ENCODE data around the gene TSPAN15. TPM values are rescaled to one million over a fixed set of nuclear protein-coding genes. Genes with fewer than 3 reads are reported as not detected.

The TSPAN15 gene
- total and polyA plus RNA-seq, 2 experiments from 2014 or later: 6.6 to 10.1 TPM

DNA sequence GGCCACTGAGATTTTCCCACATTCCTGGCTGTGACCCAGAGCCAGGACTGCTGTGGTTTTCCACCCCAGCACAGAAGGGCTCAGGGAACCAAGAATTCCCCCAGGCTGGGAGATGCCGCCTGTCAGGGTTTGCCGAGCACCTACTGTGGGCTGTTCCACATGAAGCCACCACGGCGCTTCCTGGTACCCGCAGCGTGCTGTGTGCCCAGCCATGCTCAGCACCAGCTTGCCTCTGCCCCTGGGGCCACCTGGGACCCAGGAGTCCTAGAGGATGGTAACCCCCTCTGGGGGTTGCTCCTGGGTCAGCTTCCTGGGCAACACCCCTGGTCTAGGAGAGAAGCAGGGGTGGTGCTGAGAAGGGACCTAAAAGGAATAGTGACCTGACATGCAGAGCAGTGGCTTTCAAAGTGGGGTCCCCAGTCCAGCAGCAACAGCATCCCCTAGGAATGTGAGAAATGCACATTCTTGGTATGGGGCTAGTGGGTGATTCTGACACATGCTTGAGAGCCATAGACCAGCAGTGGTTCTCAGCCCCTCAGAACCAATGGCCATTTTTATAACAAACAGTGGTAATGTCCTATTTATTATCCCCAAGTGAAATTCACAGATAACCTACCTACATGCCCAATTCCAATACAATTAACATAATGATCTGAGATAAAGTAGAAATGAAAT is 53.4 kb downstream of the TSPAN15 start (continued):
- TF ChIP-seq, protein P1, sequence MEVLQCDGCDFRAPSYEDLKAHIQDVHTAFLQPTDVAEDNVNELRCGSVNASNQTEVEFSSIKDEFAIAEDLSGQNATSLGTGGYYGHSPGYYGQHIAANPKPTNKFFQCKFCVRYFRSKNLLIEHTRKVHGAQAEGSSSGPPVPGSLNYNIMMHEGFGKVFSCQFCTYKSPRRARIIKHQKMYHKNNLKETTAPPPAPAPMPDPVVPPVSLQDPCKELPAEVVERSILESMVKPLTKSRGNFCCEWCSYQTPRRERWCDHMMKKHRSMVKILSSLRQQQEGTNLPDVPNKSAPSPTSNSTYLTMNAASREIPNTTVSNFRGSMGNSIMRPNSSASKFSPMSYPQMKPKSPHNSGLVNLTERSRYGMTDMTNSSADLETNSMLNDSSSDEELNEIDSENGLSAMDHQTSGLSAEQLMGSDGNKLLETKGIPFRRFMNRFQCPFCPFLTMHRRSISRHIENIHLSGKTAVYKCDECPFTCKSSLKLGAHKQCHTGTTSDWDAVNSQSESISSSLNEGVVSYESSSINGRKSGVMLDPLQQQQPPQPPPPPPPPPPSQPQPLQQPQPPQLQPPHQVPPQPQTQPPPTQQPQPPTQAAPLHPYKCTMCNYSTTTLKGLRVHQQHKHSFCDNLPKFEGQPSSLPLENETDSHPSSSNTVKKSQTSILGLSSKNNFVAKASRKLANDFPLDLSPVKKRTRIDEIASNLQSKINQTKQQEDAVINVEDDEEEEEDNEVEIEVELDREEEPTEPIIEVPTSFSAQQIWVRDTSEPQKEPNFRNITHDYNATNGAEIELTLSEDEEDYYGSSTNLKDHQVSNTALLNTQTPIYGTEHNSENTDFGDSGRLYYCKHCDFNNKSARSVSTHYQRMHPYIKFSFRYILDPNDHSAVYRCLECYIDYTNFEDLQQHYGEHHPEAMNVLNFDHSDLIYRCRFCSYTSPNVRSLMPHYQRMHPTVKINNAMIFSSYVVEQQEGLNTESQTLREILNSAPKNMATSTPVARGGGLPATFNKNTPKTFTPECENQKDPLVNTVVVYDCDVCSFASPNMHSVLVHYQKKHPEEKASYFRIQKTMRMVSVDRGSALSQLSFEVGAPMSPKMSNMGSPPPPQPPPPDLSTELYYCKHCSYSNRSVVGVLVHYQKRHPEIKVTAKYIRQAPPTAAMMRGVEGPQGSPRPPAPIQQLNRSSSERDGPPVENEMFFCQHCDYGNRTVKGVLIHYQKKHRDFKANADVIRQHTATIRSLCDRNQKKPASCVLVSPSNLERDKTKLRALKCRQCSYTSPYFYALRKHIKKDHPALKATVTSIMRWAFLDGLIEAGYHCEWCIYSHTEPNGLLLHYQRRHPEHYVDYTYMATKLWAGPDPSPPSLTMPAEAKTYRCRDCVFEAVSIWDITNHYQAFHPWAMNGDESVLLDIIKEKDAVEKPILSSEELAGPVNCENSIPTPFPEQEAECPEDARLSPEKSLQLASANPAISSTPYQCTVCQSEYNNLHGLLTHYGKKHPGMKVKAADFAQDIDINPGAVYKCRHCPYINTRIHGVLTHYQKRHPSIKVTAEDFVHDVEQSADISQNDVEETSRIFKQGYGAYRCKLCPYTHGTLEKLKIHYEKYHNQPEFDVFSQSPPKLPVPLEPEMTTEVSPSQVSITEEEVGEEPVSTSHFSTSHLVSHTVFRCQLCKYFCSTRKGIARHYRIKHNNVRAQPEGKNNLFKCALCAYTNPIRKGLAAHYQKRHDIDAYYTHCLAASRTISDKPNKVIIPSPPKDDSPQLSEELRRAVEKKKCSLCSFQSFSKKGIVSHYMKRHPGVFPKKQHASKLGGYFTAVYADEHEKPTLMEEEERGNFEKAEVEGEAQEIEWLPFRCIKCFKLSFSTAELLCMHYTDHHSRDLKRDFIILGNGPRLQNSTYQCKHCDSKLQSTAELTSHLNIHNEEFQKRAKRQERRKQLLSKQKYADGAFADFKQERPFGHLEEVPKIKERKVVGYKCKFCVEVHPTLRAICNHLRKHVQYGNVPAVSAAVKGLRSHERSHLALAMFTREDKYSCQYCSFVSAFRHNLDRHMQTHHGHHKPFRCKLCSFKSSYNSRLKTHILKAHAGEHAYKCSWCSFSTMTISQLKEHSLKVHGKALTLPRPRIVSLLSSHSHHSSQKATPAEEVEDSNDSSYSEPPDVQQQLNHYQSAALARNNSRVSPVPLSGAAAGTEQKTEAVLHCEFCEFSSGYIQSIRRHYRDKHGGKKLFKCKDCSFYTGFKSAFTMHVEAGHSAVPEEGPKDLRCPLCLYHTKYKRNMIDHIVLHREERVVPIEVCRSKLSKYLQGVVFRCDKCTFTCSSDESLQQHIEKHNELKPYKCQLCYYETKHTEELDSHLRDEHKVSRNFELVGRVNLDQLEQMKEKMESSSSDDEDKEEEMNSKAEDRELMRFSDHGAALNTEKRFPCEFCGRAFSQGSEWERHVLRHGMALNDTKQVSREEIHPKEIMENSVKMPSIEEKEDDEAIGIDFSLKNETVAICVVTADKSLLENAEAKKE (CRISPR knock-in tag; IDR thresholded peaks at IDR 0.05): no peak
- TF ChIP-seq JUNB (IDR thresholded peaks at IDR 0.05; ENCODE audit: unreplicated experiment) (no peak), STAT1 (IDR thresholded peaks at IDR 0.05; ENCODE audit: unreplicated experiment) (no peak), EZH2 (IDR thresholded peaks at IDR 0.05; ENCODE audit: low read depth, unreplicated experiment) (no peak), EZH2phosphoT487 (IDR thresholded peaks at IDR 0.05; ENCODE audit: unreplicated experiment) (no peak), ZNF331 (CRISPR knock-in tag; IDR thresholded peaks at IDR 0.05; ENCODE audit: low read depth) (no peak), POLR2AphosphoS5 (IDR thresholded peaks at IDR 0.05; ENCODE audit: low read depth) (no peak)
- TF ChIP-seq, protein P2, sequence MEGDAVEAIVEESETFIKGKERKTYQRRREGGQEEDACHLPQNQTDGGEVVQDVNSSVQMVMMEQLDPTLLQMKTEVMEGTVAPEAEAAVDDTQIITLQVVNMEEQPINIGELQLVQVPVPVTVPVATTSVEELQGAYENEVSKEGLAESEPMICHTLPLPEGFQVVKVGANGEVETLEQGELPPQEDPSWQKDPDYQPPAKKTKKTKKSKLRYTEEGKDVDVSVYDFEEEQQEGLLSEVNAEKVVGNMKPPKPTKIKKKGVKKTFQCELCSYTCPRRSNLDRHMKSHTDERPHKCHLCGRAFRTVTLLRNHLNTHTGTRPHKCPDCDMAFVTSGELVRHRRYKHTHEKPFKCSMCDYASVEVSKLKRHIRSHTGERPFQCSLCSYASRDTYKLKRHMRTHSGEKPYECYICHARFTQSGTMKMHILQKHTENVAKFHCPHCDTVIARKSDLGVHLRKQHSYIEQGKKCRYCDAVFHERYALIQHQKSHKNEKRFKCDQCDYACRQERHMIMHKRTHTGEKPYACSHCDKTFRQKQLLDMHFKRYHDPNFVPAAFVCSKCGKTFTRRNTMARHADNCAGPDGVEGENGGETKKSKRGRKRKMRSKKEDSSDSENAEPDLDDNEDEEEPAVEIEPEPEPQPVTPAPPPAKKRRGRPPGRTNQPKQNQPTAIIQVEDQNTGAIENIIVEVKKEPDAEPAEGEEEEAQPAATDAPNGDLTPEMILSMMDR (conservative IDR thresholded peaks at IDR 0.05; ENCODE audit: low read depth in 2 of 2): no peak

Data from GM23338 (cell line).